Dedifferentiated amniotic fluid mesenchymal stem cell (primary cell): ENCODE measurements around the gene C4B.
"Not testable (repeated sequence)": the region's sequence is repeated elsewhere in the genome, so short reads cannot be mapped to it uniquely, and the experiment has no call there.

Source experiments
- DNase-seq: peaks from one replicate; pipeline ENCODE4 v3.0.0-alpha.2; 2016; ENCODE audit errors: extremely low spot score

Gene C4B

GRCh38 chr6:32050562-32050961 is 36.0 kb downstream of the C4B start:
- DNase-seq: no peak

- DNase-seq: not testable (repeated sequence)
Measured at GRCh38 chr6:32052626-32053025, 38.0 kb downstream of the C4B start.

DNA sequence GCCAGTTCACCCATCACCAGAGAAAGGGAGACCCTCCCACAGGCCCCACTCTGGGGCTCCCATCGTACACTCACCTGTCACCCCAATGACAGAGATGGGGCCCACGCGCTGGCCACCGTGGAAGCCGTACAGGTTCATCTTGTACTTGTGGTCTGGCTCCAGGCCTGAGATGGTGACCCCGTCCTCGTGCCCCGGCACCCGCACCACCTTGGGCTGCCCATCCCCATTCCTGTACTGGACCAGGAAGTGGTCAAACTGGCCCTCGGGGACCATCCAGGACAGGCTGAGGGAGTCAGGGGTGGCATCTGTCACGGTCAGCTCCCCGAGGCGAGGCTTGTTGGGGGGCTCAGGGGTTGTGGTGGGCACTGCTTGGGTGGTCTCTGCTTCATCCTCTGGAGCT is 38.7 kb downstream of the C4B start:
- not testable (repeated sequence) for DNase-seq

- DNase-seq: not testable (repeated sequence)
Measured at GRCh38 chr6:32055756-32056155, 41.2 kb downstream of the C4B start.

- no peak for DNase-seq
Measured at GRCh38 chr6:32056254-32056653, 41.7 kb downstream of the C4B start.

DNA sequence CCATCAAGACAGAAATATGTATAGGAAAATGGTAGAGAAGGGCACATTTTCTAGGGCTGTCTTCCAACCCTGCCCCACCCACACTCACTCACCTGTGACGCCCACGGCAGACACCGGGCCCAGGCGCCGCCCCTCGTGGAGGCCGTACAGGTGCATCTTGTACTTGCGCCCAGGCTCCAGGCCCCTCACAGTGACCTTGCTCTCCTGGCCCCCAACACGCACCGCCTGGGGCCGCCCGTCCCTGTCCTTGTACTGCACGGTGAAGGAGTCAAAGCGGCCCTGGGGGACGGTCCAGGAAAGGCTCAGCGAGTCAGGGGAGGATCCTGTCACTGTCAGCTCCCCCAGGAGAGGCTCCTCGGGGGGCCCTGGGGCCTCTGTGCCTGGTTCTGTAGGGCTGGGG is 43.4 kb downstream of the C4B start:
- DNase-seq: no peak

DNA sequence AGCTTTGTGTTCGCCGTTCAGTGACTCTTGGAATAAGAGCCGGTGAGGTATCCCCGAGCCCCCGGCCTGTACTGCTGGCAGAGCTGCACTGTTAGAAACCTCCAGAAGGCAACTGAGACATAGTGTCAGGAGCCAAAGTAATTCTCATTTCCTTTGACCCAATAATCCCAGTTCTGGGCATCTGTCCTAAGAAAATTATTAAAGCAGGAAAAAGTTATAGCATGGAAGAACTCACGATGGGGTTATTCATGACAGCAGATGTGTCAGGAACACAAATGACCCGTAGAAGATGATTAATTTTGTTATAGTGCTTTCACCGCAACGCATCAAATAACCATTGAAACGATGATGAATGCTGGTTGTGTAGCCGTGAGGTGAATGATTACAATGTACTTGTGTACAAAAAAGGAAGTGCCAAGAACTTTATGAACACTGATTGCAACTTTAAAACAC is 43.9 kb downstream of the C4B start:
- no peak for DNase-seq

- no peak for DNase-seq
Measured at GRCh38 chr6:32060966-32061655, 46.5 kb downstream of the C4B start.

DNA sequence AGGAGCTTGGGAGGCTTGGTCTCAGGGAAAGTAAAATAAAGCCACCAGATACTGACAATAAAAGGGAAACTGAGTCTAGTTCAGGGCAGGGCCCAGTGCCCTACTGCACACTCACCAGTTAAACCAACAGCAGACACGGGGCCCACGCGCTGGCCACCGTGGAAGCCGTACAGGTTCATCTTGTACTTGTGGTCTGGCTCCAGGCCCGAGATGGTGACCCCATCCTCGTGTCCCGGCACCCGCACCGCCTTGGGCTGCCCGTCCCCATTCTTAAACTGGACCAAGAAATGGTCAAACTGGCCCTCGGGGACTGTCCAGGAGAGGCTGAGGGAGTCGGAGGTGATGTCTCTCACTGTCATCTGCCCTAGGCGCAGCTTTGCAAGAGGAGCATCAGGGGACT is 50.1 kb downstream of the C4B start:
- no peak for DNase-seq

GRCh38 chr6:32067521-32067920 is 52.9 kb downstream of the C4B start:
- DNase-seq: not testable (repeated sequence)

- not testable (repeated sequence) for DNase-seq
Measured at GRCh38 chr6:32068315-32068714, 53.7 kb downstream of the C4B start.

DNA sequence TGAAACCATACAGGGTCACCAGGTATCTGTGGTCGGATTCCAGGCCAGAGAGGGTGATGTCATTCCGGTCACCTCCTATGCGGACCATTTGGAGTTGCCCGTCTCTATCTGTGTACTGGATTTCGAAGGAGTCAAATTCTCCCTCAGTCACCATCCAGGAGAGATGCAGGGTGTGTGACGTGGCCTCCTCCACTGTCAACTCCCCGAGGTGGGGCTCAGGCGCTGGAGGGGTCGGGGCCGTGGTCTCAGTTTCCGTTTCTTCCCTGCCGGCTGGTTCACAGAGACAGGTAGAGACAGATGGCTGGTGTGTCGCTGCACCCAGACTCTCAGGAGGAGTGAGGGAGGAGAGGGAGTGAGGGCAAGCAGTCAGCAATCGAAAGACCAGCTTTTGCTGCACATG is 54.3 kb downstream of the C4B start:
- no peak for DNase-seq

DNA sequence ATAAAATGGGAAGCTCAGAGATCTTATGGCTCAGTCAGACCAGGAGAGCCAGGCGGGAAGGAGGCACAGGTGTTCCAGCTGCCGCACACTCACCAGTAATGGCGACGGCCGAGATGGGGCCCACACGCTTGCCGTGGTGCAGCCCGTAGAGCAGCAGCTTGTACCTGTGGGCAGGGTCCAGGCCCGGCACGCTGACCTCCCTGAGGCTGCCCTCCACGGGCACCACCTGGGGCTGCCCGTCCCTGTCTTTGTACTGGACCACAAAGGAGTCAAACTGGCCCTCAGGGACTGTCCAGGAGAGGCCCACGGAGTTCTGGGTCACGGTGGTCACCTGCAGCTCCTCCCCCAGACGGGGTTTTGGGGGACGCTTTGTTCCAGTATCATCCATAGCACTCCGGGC is 54.9 kb downstream of the C4B start:
- DNase-seq: no peak

DNA sequence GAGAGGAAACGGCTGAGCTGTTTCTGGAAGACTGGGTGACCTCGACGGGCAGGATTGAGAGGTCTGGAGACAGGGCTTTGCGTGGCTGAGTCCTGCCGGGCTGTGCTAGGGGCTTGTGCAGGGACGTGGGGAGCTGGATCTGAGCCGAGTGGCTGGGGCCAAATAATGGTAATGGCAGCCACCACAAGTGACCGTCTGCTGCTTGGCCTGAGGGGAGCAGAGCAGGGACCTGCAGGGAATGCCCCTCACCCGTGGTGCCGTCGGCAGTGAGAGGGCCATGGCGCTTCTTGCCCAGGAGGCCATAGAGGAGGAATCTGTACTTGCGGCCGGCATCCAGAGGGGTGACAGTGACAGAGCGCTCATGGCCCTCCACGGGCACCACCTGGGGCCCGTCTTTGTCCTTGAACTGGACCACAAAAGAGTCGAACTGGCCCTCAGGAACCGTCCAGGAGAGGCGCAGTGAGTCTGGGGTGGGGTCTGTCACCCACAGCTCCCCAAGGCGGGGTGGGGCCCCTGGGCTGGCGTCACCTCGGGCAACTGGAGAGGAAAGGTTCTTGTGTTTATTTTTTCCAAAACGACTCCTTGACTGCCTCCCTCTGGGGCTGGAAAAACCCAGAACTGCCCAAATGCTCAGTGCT is 55.4 kb downstream of the C4B start:
- DNase-seq: no peak

GRCh38 chr6:32070814-32071543 is 56.4 kb downstream of the C4B start:
- no peak for DNase-seq

GRCh38 chr6:32073101-32073500 is 58.5 kb downstream of the C4B start:
- no peak for DNase-seq

GRCh38 chr6:32073613-32074012 is 59.0 kb downstream of the C4B start:
- DNase-seq: no peak

GRCh38 chr6:32074996-32075532 is 60.5 kb downstream of the C4B start:
- no peak for DNase-seq

GRCh38 chr6:32075781-32076180 is 61.2 kb downstream of the C4B start:
- DNase-seq: no peak

DNA sequence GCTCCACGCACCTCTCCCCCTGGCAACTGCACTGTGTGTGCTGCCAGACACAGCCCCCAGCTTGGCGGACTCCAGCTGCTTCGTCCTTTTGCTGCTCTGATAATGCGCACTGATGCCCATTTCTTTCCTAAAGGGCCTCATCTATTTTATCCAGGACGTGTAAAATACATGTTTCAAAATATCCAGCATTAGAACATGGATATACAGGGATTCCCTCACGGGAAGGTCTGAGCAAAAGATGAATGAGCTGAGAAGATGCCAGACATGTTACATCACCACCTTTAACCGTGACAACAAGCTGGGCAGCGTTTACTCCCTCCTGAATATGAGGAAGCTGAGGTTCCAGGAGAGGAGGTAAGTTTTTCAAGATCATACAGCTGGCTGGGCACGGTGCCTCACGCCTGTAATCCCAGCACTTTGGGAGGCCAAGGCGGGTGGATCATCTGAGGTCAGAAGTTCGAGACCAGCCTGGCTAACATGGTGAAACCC is 61.8 kb downstream of the C4B start:
- peak; percentile 48 for DNase-seq

DNA sequence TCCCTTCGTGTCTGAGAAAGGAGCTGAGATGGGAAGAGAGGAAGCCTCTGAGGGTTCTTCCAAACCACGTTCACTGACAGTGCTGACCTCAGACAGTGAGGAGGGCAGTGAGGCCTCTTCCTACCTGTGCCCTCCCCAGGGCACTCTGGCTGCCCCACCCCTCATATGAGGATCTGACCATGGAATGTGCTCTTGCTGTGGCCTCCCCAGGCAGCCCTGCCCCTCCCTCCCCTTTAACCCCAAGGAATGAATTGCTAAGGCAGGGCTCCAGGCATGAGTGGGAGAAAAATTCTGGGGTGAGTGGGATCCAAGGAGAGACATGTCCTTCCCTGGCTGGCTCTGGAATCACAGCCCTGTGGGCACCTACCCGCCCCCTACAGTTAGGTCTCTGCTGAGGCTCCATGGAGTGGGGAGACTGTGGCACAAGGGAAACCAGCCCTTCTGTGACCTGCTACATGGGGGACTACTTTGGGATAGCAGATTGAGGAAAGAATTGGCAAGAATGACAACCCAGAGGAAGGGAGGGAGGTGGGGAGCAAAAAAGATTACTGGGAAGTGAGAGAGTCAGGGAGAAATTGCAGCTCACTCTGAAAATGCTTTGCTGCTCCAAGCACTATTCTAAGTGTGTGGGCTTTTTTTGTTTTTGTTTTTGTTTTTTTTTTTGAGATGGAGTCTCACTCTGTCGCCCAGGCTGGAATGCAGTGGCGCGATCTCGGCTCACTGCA is 65.1 kb downstream of the C4B start:
- no peak for DNase-seq
